CD4-positive, alpha-beta memory T cell (primary cell): ENCODE data around the gene HLA-G. TPM values are rescaled to one million over a fixed set of nuclear protein-coding genes. Genes with fewer than 3 reads are reported as not detected.
"Not testable (repeated sequence)": the region's sequence is repeated elsewhere in the genome, so short reads cannot be mapped to it uniquely, and the experiment has no call there.

Experiments
- CTCF ChIA-PET: fragments of 350-600 bp; sonication (Branson Sonifier 250); formaldehyde crosslinking; loops from one replicate; lab custom pipeline; 2021; ENCODE audit warnings: inconsistent platforms; ENCODE audit not compliant: partially characterized antibody; lab: Charles Lee
- POLR2A ChIA-PET: fragments of 350-600 bp; sonication (Branson Sonifier 250); formaldehyde crosslinking; loops from one replicate; lab custom pipeline; 2021; ENCODE audit not compliant: partially characterized antibody; lab: Charles Lee
- DNase-seq, 5 donors: peaks; one replicate each; pipeline versions ENCODE4 v3.0.0 to v3.0.0-alpha.2; 2020 to 2022; ENCODE audit warnings: mixed read lengths in 1 of 5
- H3K27ac ChIP-seq: one replicate; pipeline ENCODE4 v1.7.0; 2013; ENCODE audit warnings: low read depth, low read length
- H3K27me3 ChIP-seq: 2 replicates; pipeline ENCODE4 v1.7.0; 2013; ENCODE audit warnings: mild to moderate bottlenecking, low read length, moderate library complexity; ENCODE audit not compliant: insufficient read depth
- H3K36me3 ChIP-seq: 2 replicates; pipeline ENCODE4 v1.7.0; 2013; ENCODE audit warnings: mild to moderate bottlenecking, low read length, moderate library complexity; ENCODE audit not compliant: insufficient read depth
- H3K4me1 ChIP-seq: 2 replicates; pipeline ENCODE4 v1.7.0; 2013; ENCODE audit warnings: mild to moderate bottlenecking, low read length, moderate library complexity; ENCODE audit not compliant: insufficient read depth
- H3K4me3 ChIP-seq, 2 donors: one replicate each; pipeline ENCODE4 v1.7.0; 2013; ENCODE audit warnings: low read length in 2 of 2, mild to moderate bottlenecking in 1 of 2
- H3K9me3 ChIP-seq, 2 donors: one replicate each; pipeline ENCODE4 v1.7.0; 2013; ENCODE audit warnings: low read length in 2 of 2, control low read depth in 1 of 2; ENCODE audit not compliant: control insufficient read depth in 1 of 2
- H3K27ac Mint-ChIP-seq, 7 donors: one replicate each; pipeline ENCODE4 v1.8.0; 2020 to 2021; ENCODE audit warnings: mixed read lengths in 7 of 7, mild to moderate bottlenecking in 6 of 7, inconsistent platforms in 3 of 7, moderate library complexity in 3 of 7
- H3K27me3 Mint-ChIP-seq, 2 donors: one replicate each; pipeline ENCODE4 v1.8.0; 2020 to 2021; ENCODE audit warnings: mixed read lengths in 2 of 2
- H3K36me3 Mint-ChIP-seq, 2 donors: one replicate each; pipeline ENCODE4 v1.8.0; 2020 to 2021; ENCODE audit warnings: mixed read lengths in 2 of 2, inconsistent platforms in 1 of 2, mild to moderate bottlenecking in 1 of 2
- H3K4me1 Mint-ChIP-seq, 4 donors: one replicate each; pipeline ENCODE4 v1.8.0; 2020 to 2021; ENCODE audit warnings: mixed read lengths in 4 of 4, mild to moderate bottlenecking in 1 of 4
- H3K4me3 Mint-ChIP-seq, 8 donors: one replicate each; pipeline ENCODE4 v1.8.0; 2020 to 2021; ENCODE audit warnings: mixed read lengths in 8 of 8, mild to moderate bottlenecking in 7 of 8, moderate library complexity in 6 of 8, inconsistent platforms in 3 of 8
- H3K9me3 Mint-ChIP-seq, 8 donors: one replicate each; pipeline ENCODE4 v1.8.0; 2020 to 2021; ENCODE audit warnings: mixed read lengths in 8 of 8, mild to moderate bottlenecking in 5 of 8, inconsistent platforms in 3 of 8, moderate library complexity in 1 of 8
- intact Hi-C: fragments of 100-400 bp; cut with micrococcal nuclease; formaldehyde crosslinking; loops from one replicate; pipeline ENCODE4 v1.15.1; 2023
- polyA plus RNA-seq, 2 donors: library from polyadenylated mRNA; unstranded; fragments of 300-500 nt; fragmentation: Illumina TruSeq; gene quantifications; one replicate each; pipeline ENCODE4 v1.2.3, GENCODE V29; 2021
- total RNA-seq, 2 experiments: library from RNA; stranded (reverse); gene quantifications; one replicate each; pipeline ENCODE4 v1.2.3, GENCODE V29; 2021

Gene HLA-G
- total and polyA plus RNA-seq, 4 experiments from 2014 or later = 0.28 to 4.9 (median 1.3) TPM

GRCh38 chr6:29861521-29862255 lies 34.1 kb downstream of the HLA-G start:
- POLR2A ChIA-PET = interaction anchor here (0.9 kb wide), 1 partner anchor 26 kb away, joined by 3 read pairs; no protein-coding TSS in a partner anchor
- H3K36me3 Mint-ChIP-seq = no peaks in the 10 kb centered on the region

GRCh38 chr6:29864037-29864810 lies 36.6 kb downstream of the HLA-G start:
- CTCF ChIA-PET = no interaction called here
- H3K27me3 Mint-ChIP-seq = peaks cover 28 to 47% of the 10 kb centered on the region in 2 donors
- no peak overlapping the region for H3K27ac Mint-ChIP-seq
- no peaks in the 10 kb centered on the region for H3K4me1 ChIP-seq
- no peak overlapping the region for H3K27ac ChIP-seq
- H3K4me3 Mint-ChIP-seq = peak overlapping the region in 1 of 8 donors; percentile 3
- intact Hi-C loops = no loop called here
- H3K27me3 ChIP-seq = peaks cover 4% of the 10 kb centered on the region
- H3K4me3 ChIP-seq = no peak overlapping the region
- H3K4me1 Mint-ChIP-seq = no peaks in the 10 kb centered on the region
- POLR2A ChIA-PET = no interaction called here
- H3K9me3 ChIP-seq = no peaks in the 10 kb centered on the region
- no peak for DNase-seq
- H3K36me3 ChIP-seq = no peaks in the 10 kb centered on the region
- H3K36me3 Mint-ChIP-seq = no peaks in the 10 kb centered on the region
- no peaks in the 10 kb centered on the region for H3K9me3 Mint-ChIP-seq

More at GRCh38 chr6:29861521-29862255, 34.1 kb downstream of the HLA-G start:
- intact Hi-C loops = no loop called here
- Histone ChIP-seq H3K27ac (no peak overlapping the region), H3K9me3 (no peaks in the 10 kb centered on the region), H3K27me3 (peaks cover 4% of the 10 kb centered on the region), H3K4me3 (no peak overlapping the region), H3K36me3 (no peaks in the 10 kb centered on the region), H3K4me1 (no peaks in the 10 kb centered on the region)
- Mint-ChIP-seq H3K4me1 (no peaks in the 10 kb centered on the region), H3K9me3 (no peaks in the 10 kb centered on the region), H3K4me3 (no peak overlapping the region), H3K27me3 (peaks cover 28 to 39% of the 10 kb centered on the region in 2 donors), H3K27ac (no peak overlapping the region)
- no peak for DNase-seq
- CTCF ChIA-PET = interaction anchor here (1.3 to 2.7 kb wide), 2 partner anchors 13 to 269 kb away, joined by 5 to 9 read pairs; no protein-coding TSS in a partner anchor

- no peak for DNase-seq
- ChIA-PET CTCF (no interaction called here), POLR2A (no interaction called here)
These were observed 38.0 kb downstream of the HLA-G start for GRCh38 chr6:29865631-29866030.

GRCh38 chr6:29870104-29870503 lies 42.5 kb downstream of the HLA-G start:
- H3K36me3 ChIP-seq = no peaks in the 10 kb centered on the region
- no peaks in the 10 kb centered on the region for H3K9me3 Mint-ChIP-seq
- H3K27ac ChIP-seq = no peak overlapping the region
- H3K4me3 Mint-ChIP-seq = no peak overlapping the region
- intact Hi-C loops = no loop called here
- H3K4me1 ChIP-seq = no peaks in the 10 kb centered on the region
- no peak overlapping the region for H3K4me3 ChIP-seq
- no peak overlapping the region for H3K27ac Mint-ChIP-seq
- ChIA-PET POLR2A (no interaction called here), CTCF (no interaction called here)
- DNase-seq = no peak
- no peaks in the 10 kb centered on the region for H3K9me3 ChIP-seq
- H3K27me3 ChIP-seq = peaks cover 4% of the 10 kb centered on the region
- no peaks in the 10 kb centered on the region for H3K4me1 Mint-ChIP-seq
- H3K27me3 Mint-ChIP-seq = peaks cover 8 to 21% of the 10 kb centered on the region in 2 donors
- H3K36me3 Mint-ChIP-seq = peaks cover 0 to under 1% of the 10 kb centered on the region in 2 donors

More at GRCh38 chr6:29865631-29866030, 38.0 kb downstream of the HLA-G start:
- Histone ChIP-seq H3K27me3 (peaks cover 4% of the 10 kb centered on the region), H3K4me3 (no peak overlapping the region), H3K4me1 (no peaks in the 10 kb centered on the region), H3K36me3 (no peaks in the 10 kb centered on the region), H3K9me3 (no peaks in the 10 kb centered on the region), H3K27ac (no peak overlapping the region)
- intact Hi-C loops = no loop called here
- no peaks in the 10 kb centered on the region for H3K4me1 Mint-ChIP-seq
- no peaks in the 10 kb centered on the region for H3K9me3 Mint-ChIP-seq
- H3K27ac Mint-ChIP-seq = no peak overlapping the region
- H3K4me3 Mint-ChIP-seq = no peak overlapping the region
- H3K36me3 Mint-ChIP-seq = no peaks in the 10 kb centered on the region
- H3K27me3 Mint-ChIP-seq = peaks cover 25 to 42% of the 10 kb centered on the region in 2 donors

- POLR2A ChIA-PET = no interaction called here
- H3K4me3 Mint-ChIP-seq = no peak overlapping the region
These were observed 45.2 kb downstream of the HLA-G start for GRCh38 chr6:29872791-29873190.

GRCh38 chr6:29875257-29875656 lies 47.6 kb downstream of the HLA-G start:
- peaks cover 0 to 3% (median 0%) of the 10 kb centered on the region in 8 donors for H3K9me3 Mint-ChIP-seq
- H3K27me3 Mint-ChIP-seq = peaks cover 0 to 10% of the 10 kb centered on the region in 2 donors
- Histone ChIP-seq H3K36me3 (no peaks in the 10 kb centered on the region), H3K4me1 (no peaks in the 10 kb centered on the region), H3K9me3 (no peaks in the 10 kb centered on the region), H3K27ac (no peak overlapping the region), H3K4me3 (no peak overlapping the region), H3K27me3 (no peaks in the 10 kb centered on the region)
- POLR2A ChIA-PET = no interaction called here
- no peak overlapping the region for H3K27ac Mint-ChIP-seq
- CTCF ChIA-PET = no interaction called here
- intact Hi-C loops = no loop called here
- H3K4me3 Mint-ChIP-seq = no peak overlapping the region
- no peak for DNase-seq
- no peaks in the 10 kb centered on the region for H3K4me1 Mint-ChIP-seq
- peaks cover 0 to 16% of the 10 kb centered on the region in 2 donors for H3K36me3 Mint-ChIP-seq

More at GRCh38 chr6:29872791-29873190, 45.2 kb downstream of the HLA-G start:
- H3K4me1 ChIP-seq = no peaks in the 10 kb centered on the region
- no peaks in the 10 kb centered on the region for H3K4me1 Mint-ChIP-seq
- H3K36me3 Mint-ChIP-seq = peaks cover 0 to 16% of the 10 kb centered on the region in 2 donors
- peaks cover 6 to 7% of the 10 kb centered on the region in 2 donors for H3K27me3 Mint-ChIP-seq
- H3K9me3 Mint-ChIP-seq = peaks cover 0 to 3% (median 0%) of the 10 kb centered on the region in 8 donors
- no peak overlapping the region for H3K27ac ChIP-seq
- H3K27ac Mint-ChIP-seq = no peak overlapping the region
- CTCF ChIA-PET = interaction anchor here (0.9 kb wide), 1 partner anchor 14 kb away, joined by 4 read pairs; no protein-coding TSS in a partner anchor
- no peaks in the 10 kb centered on the region for H3K36me3 ChIP-seq
- no peak overlapping the region for H3K4me3 ChIP-seq
- DNase-seq = no peak
- no peaks in the 10 kb centered on the region for H3K27me3 ChIP-seq
- no peaks in the 10 kb centered on the region for H3K9me3 ChIP-seq
- intact Hi-C loops = no loop called here

GRCh38 chr6:29875734-29876133 lies 48.1 kb downstream of the HLA-G start:
- H3K9me3 ChIP-seq, H3K4me3 ChIP-seq, H3K4me3 Mint-ChIP-seq, H3K27ac ChIP-seq, H3K27ac Mint-ChIP-seq, CTCF ChIA-PET, DNase-seq, H3K4me1 Mint-ChIP-seq, H3K27me3 ChIP-seq, H3K4me1 ChIP-seq, H3K36me3 ChIP-seq, H3K9me3 Mint-ChIP-seq, intact Hi-C loops, POLR2A ChIA-PET: not testable (repeated sequence)
- peaks cover 0 to 11% of the 10 kb centered on the region in 2 donors for H3K27me3 Mint-ChIP-seq
- H3K36me3 Mint-ChIP-seq = peaks cover 0 to 16% of the 10 kb centered on the region in 2 donors
